SK-N-SH (cell line): Measurements from ENCODE around the gene CLPTM1L. TPM values are rescaled to one million over a fixed set of nuclear protein-coding genes. Genes with fewer than 3 reads are reported as not detected.

Source experiments
- CTCF ChIA-PET: fragments of 300-600, 350-600 bp; formaldehyde crosslinking; extraction: SDS; loops from one replicate; lab custom pipeline; 2021; lab: Yijun Ruan, JAX
- POLR2A ChIA-PET: fragments of 350-600 bp; sonication (Branson Sonifier 250); formaldehyde crosslinking; extraction: SDS; loops from one replicate; lab custom pipeline; 2020; ENCODE audit warnings: antibody characterized with exemption, inconsistent platforms; lab: Yijun Ruan, JAX
- DNase-seq: peaks from one replicate; pipeline ENCODE4 v3.0.0; 2012
- H2AFZ ChIP-seq: fragments of 200-600 bp; sonication (generic); 2 replicates; pipeline ENCODE4 v1.8.1; 2016; ENCODE audit warnings: antibody characterized with exemption, mild to moderate bottlenecking, low read depth
- H3F3A ChIP-seq: fragments of 200-600 bp; sonication (generic); replicated peaks from 2 replicates; pipeline ENCODE3; 2016; ENCODE audit warnings: antibody characterized with exemption, mild to moderate bottlenecking; ENCODE audit not compliant: insufficient read depth
- H3K27ac ChIP-seq, 2 experiments: fragments of 200-500 bp in 1 of 2; fragments of 200-600 bp in 1 of 2; sonication (Bioruptor generic) in 1 of 2; sonication (generic), shearing (Covaris generic) in 1 of 2; 2 replicates each; pipeline versions ENCODE4 v1.5.1 to v1.6.1; 2014 to 2016; ENCODE audit warnings: low read depth in 2 of 2, inconsistent platforms in 1 of 2, low read length in 1 of 2, mild to moderate bottlenecking in 1 of 2, mixed read lengths in 1 of 2
- H3K27me3 ChIP-seq: fragments of 200-600 bp; sonication (generic), shearing (Covaris generic); 2 replicates; pipeline ENCODE4 v1.6.1; 2016; ENCODE audit warnings: mixed run types; ENCODE audit not compliant: insufficient read depth
- H3K36me3 ChIP-seq, 2 experiments: fragments of 200-500 bp in 1 of 2; fragments of 200-600 bp in 1 of 2; sonication (Bioruptor generic) in 1 of 2; sonication (generic) in 1 of 2; replicated peaks in 1 of 2; 2 replicates each; pipeline versions ENCODE3 to v1.5.1; 2014 to 2016; ENCODE audit warnings: low read length in 1 of 2, mild to moderate bottlenecking in 1 of 2; ENCODE audit not compliant: insufficient read depth in 2 of 2, control insufficient read depth in 1 of 2
- H3K4me1 ChIP-seq, 2 experiments: fragments of 200-500 bp in 1 of 2; fragments of 200-600 bp in 1 of 2; sonication (Bioruptor generic) in 1 of 2; sonication (generic), shearing (Covaris generic) in 1 of 2; 2 replicates each; pipeline versions ENCODE4 v1.5.1 to v1.6.1; 2014 to 2016; ENCODE audit warnings: low read depth in 1 of 2, low read length in 1 of 2, mixed run types in 1 of 2; ENCODE audit not compliant: insufficient read depth in 2 of 2, control insufficient read depth in 1 of 2
- H3K4me2 ChIP-seq: fragments of 200-600 bp; sonication (generic), shearing (Covaris generic); 2 replicates; pipeline ENCODE4 v1.6.1; 2017; ENCODE audit warnings: mixed run types
- H3K4me3 ChIP-seq, 2 experiments: fragments of 200-500 bp in 1 of 2; fragments of 200-600 bp in 1 of 2; sonication (Bioruptor generic) in 1 of 2; sonication (generic), shearing (Covaris generic) in 1 of 2; 2 replicates each; pipeline versions ENCODE4 v1.5.1 to v1.8.1; 2014 to 2016; ENCODE audit warnings: low read depth in 2 of 2, inconsistent platforms in 1 of 2, low read length in 1 of 2, mild to moderate bottlenecking in 1 of 2, mixed read lengths in 1 of 2, moderate library complexity in 1 of 2
- H3K79me2 ChIP-seq: fragments of 200-600 bp; sonication (generic); 2 replicates; pipeline ENCODE4 v1.8.1; 2017; ENCODE audit warnings: mild to moderate bottlenecking; ENCODE audit not compliant: insufficient read depth
- H3K9ac ChIP-seq: fragments of 200-600 bp; sonication (generic); 2 replicates; pipeline ENCODE4 v1.6.1; 2017; ENCODE audit warnings: mixed run types
- H3K9me2 ChIP-seq: fragments of 200-600 bp; sonication (generic); 2 replicates; pipeline ENCODE4 v1.6.1; 2017; ENCODE audit warnings: mixed run types
- H3K9me3 ChIP-seq: fragments of 200-600 bp; sonication (generic); 2 replicates; pipeline ENCODE4 v1.6.1; 2017; ENCODE audit warnings: mixed run types, mild to moderate bottlenecking, moderate library complexity
- H4K20me1 ChIP-seq: fragments of 200-600 bp; sonication (generic); 2 replicates; pipeline ENCODE4 v1.6.1; 2017; ENCODE audit warnings: mild to moderate bottlenecking, mixed run types; ENCODE audit not compliant: insufficient read depth
- CHD2 ChIP-seq: fragments of 150-350 bp; IDR thresholded peaks from 2 replicates; pipeline ENCODE4 v1.6.1; 2018; ENCODE audit warnings: low read length; ENCODE audit not compliant: partially characterized antibody
- CTCF ChIP-seq: fragments of 200-600 bp; sonication (generic); IDR thresholded peaks from 2 replicates; pipeline ENCODE4 v1.6.1; 2017; ENCODE audit warnings: antibody characterized with exemption, mild to moderate bottlenecking, moderate library complexity
- ELF1 ChIP-seq: IDR thresholded peaks from 2 replicates; pipeline ENCODE4 v1.4.0; 2012
- EZH2phosphoT487 ChIP-seq: fragments of 200-600 bp; sonication (generic); IDR thresholded peaks from 2 replicates; pipeline ENCODE4 v1.6.1; 2017; ENCODE audit warnings: low read depth, mixed run types, mild to moderate bottlenecking, antibody characterized with exemption, moderate library complexity, borderline replicate concordance
- FOSL2 ChIP-seq: IDR thresholded peaks from 2 replicates; pipeline ENCODE4 v1.4.0; 2012; ENCODE audit warnings: low read depth, mild to moderate bottlenecking, moderate library complexity, borderline replicate concordance
- FOXJ3 ChIP-seq: sonication (generic); formaldehyde crosslinking; IDR thresholded peaks from 2 replicates; pipeline ENCODE4 v1.5.1; 2020; ENCODE audit warnings: mild to moderate bottlenecking, missing genetic modification reagents
- GATA2 ChIP-seq: sonication (generic); formaldehyde crosslinking; IDR thresholded peaks from 2 replicates; pipeline ENCODE4 v1.5.0; 2020; ENCODE audit warnings: mild to moderate bottlenecking, missing genetic modification reagents
- MEF2A ChIP-seq: IDR thresholded peaks from 2 replicates; pipeline ENCODE4 v1.4.0; 2012; ENCODE audit warnings: low read depth, borderline replicate concordance
- NFIC ChIP-seq: IDR thresholded peaks from 2 replicates; pipeline ENCODE4 v1.4.0; 2012; ENCODE audit warnings: borderline replicate concordance
- PBX3 ChIP-seq: IDR thresholded peaks from 2 replicates; pipeline ENCODE4; 2012
- RAD21 ChIP-seq: IDR thresholded peaks from 2 replicates; pipeline ENCODE4 v1.6.1; 2012; ENCODE audit warnings: mild to moderate bottlenecking, low read length
- RCOR1 ChIP-seq: fragments of 150-350 bp; IDR thresholded peaks from 2 replicates; pipeline ENCODE4 v1.6.1; 2017; ENCODE audit warnings: antibody characterized with exemption, low read length
- TAF1 ChIP-seq: IDR thresholded peaks from 2 replicates; pipeline ENCODE4 v1.6.1; 2012; ENCODE audit warnings: low read depth, mild to moderate bottlenecking, low read length, moderate library complexity, borderline replicate concordance
- TCF12 ChIP-seq: IDR thresholded peaks from 2 replicates; pipeline ENCODE4 v1.4.0; 2012
- YY1 ChIP-seq: IDR thresholded peaks from 2 replicates; pipeline ENCODE4 v1.4.0; 2012; ENCODE audit warnings: low read depth, mild to moderate bottlenecking
- WGBS: methylation state at CpG from one replicate; pipeline ENCODE4 v1.1.6; 2017; ENCODE audit warnings: low lambda C conversion rate; 5-methylcytosine and 5-hydroxymethylcytosine counted together
- polyA plus RNA-seq, 3 experiments: library from polyadenylated mRNA; depleted of rRNA; stranded (reverse); fragments of >200 nt; gene quantifications; 2 replicates each; pipeline ENCODE4 v1.2.3, GENCODE V29; 2012
- TF ChIP-seq, protein P1 (sequence below): fragments of 150-350 bp; IDR thresholded peaks from 2 replicates; pipeline ENCODE4 v1.6.1; 2017; ENCODE audit warnings: antibody characterized with exemption, low read length, low read depth, borderline replicate concordance
- TF ChIP-seq, protein P2 (sequence below): IDR thresholded peaks from 2 replicates; pipeline ENCODE4 v1.4.0; 2012; ENCODE audit warnings: low read depth, borderline replicate concordance
- TF ChIP-seq, protein P3 (sequence below): IDR thresholded peaks from 2 replicates; pipeline ENCODE4 v1.4.0; 2012; ENCODE audit warnings: low read depth, borderline replicate concordance

The CLPTM1L gene
- polyA plus RNA-seq, 1 of the 3 experiments (the other 2 are of a cell fraction): 202 TPM

- no peak overlapping the region for H3K4me2 ChIP-seq
- no peak for TF ChIP-seq MEF2A
- no peak for TF ChIP-seq EZH2phosphoT487
- no peak for TF ChIP-seq TAF1
- TF ChIP-seq CTCF: no peak
- TF ChIP-seq FOXJ3: no peak
- no peak for TF ChIP-seq RCOR1
- no peak for TF ChIP-seq RAD21
- no peak for TF ChIP-seq FOSL2
- TF ChIP-seq, protein P1, sequence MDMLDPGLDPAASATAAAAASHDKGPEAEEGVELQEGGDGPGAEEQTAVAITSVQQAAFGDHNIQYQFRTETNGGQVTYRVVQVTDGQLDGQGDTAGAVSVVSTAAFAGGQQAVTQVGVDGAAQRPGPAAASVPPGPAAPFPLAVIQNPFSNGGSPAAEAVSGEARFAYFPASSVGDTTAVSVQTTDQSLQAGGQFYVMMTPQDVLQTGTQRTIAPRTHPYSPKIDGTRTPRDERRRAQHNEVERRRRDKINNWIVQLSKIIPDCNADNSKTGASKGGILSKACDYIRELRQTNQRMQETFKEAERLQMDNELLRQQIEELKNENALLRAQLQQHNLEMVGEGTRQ: no peak
- TF ChIP-seq ELF1: no peak
- no peak for TF ChIP-seq TCF12
- no peak for TF ChIP-seq GATA2 (CRISPR knock-in tag)
- H3K36me3 ChIP-seq: no peaks in the 10 kb centered on the region
- no peaks in the 10 kb centered on the region for H4K20me1 ChIP-seq
- ChIA-PET POLR2A (no interaction called here), CTCF (no interaction called here)
- 50% methylated on average over 7 of the region's 7 CpGs for WGBS
- H3F3A ChIP-seq: no peaks in the 10 kb centered on the region
- H3K4me1 ChIP-seq: no peaks in the 10 kb centered on the region
- no peaks in the 10 kb centered on the region for H3K79me2 ChIP-seq
- no peak overlapping the region for H3K4me3 ChIP-seq
- no peaks in the 10 kb centered on the region for H3K9me3 ChIP-seq
- H3K9ac ChIP-seq: no peak overlapping the region
- H3K27ac ChIP-seq: no peak overlapping the region
- H2AFZ ChIP-seq: no peak overlapping the region
- DNase-seq: no peak
- H3K9me2 ChIP-seq: no peaks in the 10 kb centered on the region
- H3K27me3 ChIP-seq: no peaks in the 10 kb centered on the region; the same call in 1 of the 2 replicates
These were observed 34.8 kb downstream of the CLPTM1L start for GRCh38 chr5:1310118-1310517.

DNA sequence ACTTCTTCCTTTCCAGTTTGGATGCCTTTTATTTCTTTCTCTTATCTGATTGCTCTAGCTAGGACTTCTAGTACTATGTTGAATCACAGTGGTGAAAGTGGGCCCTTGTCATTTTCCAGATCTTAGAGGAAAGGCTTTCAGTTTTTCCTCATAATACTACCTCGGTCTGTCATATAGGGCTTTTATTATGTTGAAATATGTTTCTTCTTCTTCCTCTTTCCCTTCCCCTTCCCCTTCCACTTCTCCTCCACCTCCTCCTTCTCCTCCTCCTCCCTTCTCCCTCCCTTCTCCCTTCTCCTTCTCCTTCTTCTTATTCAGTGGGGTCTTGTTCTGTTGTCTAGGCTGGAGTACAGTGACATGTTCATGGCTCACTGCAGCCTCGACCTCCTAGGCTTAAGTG is 40.9 kb downstream of the CLPTM1L start:
- no peaks in the 10 kb centered on the region for H3K36me3 ChIP-seq
- no peak overlapping the region for H3K9ac ChIP-seq
- H3K4me1 ChIP-seq: no peaks in the 10 kb centered on the region
- POLR2A ChIA-PET: no interaction called here
- no peak overlapping the region for H3K4me3 ChIP-seq
- peaks cover 20% of the 10 kb centered on the region; the same call in 1 of the 2 replicates for H3K27me3 ChIP-seq
- H4K20me1 ChIP-seq: no peaks in the 10 kb centered on the region
- no peak overlapping the region for H2AFZ ChIP-seq
- WGBS: 6% methylated on average over 2 of the region's 2 CpGs
- H3K4me2 ChIP-seq: no peak overlapping the region
- H3K27ac ChIP-seq: no peak overlapping the region
- CTCF ChIA-PET: interaction anchor here (1.1 kb wide), 1 partner anchor 11 kb away, joined by 3 read pairs; no protein-coding TSS in a partner anchor
- H3K9me3 ChIP-seq: peaks cover 8% of the 10 kb centered on the region; the same call in 1 of the 2 replicates
- DNase-seq: no peak
- no peaks in the 10 kb centered on the region for H3K9me2 ChIP-seq
- H3K79me2 ChIP-seq: no peaks in the 10 kb centered on the region
- no peaks in the 10 kb centered on the region for H3F3A ChIP-seq
- no peak for TF ChIP-seq TCF12
- TF ChIP-seq, protein P2, sequence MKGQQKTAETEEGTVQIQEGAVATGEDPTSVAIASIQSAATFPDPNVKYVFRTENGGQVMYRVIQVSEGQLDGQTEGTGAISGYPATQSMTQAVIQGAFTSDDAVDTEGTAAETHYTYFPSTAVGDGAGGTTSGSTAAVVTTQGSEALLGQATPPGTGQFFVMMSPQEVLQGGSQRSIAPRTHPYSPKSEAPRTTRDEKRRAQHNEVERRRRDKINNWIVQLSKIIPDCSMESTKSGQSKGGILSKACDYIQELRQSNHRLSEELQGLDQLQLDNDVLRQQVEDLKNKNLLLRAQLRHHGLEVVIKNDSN: no peak
- TF ChIP-seq NFIC: no peak
- TF ChIP-seq MEF2A: no peak
- no peak for TF ChIP-seq ELF1
- TF ChIP-seq, protein P3, sequence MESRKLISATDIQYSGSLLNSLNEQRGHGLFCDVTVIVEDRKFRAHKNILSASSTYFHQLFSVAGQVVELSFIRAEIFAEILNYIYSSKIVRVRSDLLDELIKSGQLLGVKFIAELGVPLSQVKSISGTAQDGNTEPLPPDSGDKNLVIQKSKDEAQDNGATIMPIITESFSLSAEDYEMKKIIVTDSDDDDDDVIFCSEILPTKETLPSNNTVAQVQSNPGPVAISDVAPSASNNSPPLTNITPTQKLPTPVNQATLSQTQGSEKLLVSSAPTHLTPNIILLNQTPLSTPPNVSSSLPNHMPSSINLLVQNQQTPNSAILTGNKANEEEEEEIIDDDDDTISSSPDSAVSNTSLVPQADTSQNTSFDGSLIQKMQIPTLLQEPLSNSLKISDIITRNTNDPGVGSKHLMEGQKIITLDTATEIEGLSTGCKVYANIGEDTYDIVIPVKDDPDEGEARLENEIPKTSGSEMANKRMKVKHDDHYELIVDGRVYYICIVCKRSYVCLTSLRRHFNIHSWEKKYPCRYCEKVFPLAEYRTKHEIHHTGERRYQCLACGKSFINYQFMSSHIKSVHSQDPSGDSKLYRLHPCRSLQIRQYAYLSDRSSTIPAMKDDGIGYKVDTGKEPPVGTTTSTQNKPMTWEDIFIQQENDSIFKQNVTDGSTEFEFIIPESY: no peak
- no peak for TF ChIP-seq TAF1
- TF ChIP-seq YY1: no peak
- no peak for TF ChIP-seq EZH2phosphoT487
- TF ChIP-seq CHD2: no peak
- TF ChIP-seq, protein P1: no peak
- TF ChIP-seq PBX3: no peak
